K562 (cell line): Measurements from ENCODE around the gene PSORS1C1. TPM values are rescaled to one million over a fixed set of nuclear protein-coding genes. Genes with fewer than 3 reads are reported as not detected.

ENCODE experiments used
- ATAC-seq: fragments of 200-7000 bp; cut with Tn5 transposase; 3 replicates; pipeline ENCODE4 v1.9.1; 2020; ENCODE audit warnings: moderate library complexity
- BruUV-seq: library from RNA; stranded (reverse); fragments of 400-500 nt; replicated peaks from 2 replicates; lab custom pipeline; 2021; lab: Mats Ljungman, UMichigan
- CTCF ChIA-PET: fragments of 300-600 bp; formaldehyde crosslinking; extraction: SDS; loops from one replicate; lab custom pipeline; 2021; ENCODE audit warnings: low intra/inter-chr PET ratio; lab: Yijun Ruan, JAX
- POLR2A ChIA-PET: fragments of 300-600, 350-650 bp; sonication (Branson Sonifier 250); formaldehyde crosslinking; extraction: SDS; loops from one replicate; lab custom pipeline; 2021; ENCODE audit warnings: antibody characterized with exemption, inconsistent platforms; lab: Yijun Ruan, JAX
- DNase-seq, 4 experiments: peaks; one replicate each; pipeline versions ENCODE4 v3.0.0 to v3.0.0-alpha.2; 2011 to 2018; ENCODE audit warnings: low spot score in 3 of 4, mixed read lengths in 3 of 4; ENCODE audit errors: extremely low read depth in 1 of 4
- FAIRE-seq: peaks from 2 replicates; lab custom pipeline; 2011; peaks lifted over from hg19 to GRCh38; lab: Jason Lieb, UNC
- H2AFZ ChIP-seq: 2 replicates; pipeline ENCODE4 v1.6.0; 2011; ENCODE audit warnings: low read depth, low read length, control low read depth, inconsistent platforms
- H3K27ac ChIP-seq: fragments of 200-600 bp; 3 replicates; pipeline ENCODE4 v1.8.0; 2011; ENCODE audit warnings: low read depth, mild to moderate bottlenecking, control low read depth, inconsistent platforms, low read length, moderate library complexity, mixed read lengths; ENCODE audit errors: extremely low read depth
- H3K27me3 ChIP-seq, 2 experiments: fragments of 300-600 bp in 1 of 2; 2 replicates in 1 of 2; 3 replicates in 1 of 2; pipeline versions ENCODE4 v1.6.0 to v1.8.0; 2011; ENCODE audit warnings: inconsistent platforms in 2 of 2, low read length in 2 of 2, mild to moderate bottlenecking in 1 of 2, mixed read lengths in 1 of 2, moderate library complexity in 1 of 2; ENCODE audit not compliant: control insufficient read depth in 2 of 2, insufficient read depth in 2 of 2
- H3K36me3 ChIP-seq: fragments of 300-600 bp; 3 replicates; pipeline ENCODE4 v1.8.0; 2011; ENCODE audit warnings: mild to moderate bottlenecking, low read length, inconsistent platforms; ENCODE audit not compliant: control insufficient read depth, insufficient read depth
- H3K4me1 ChIP-seq, 2 experiments: fragments of 200-600 bp in 1 of 2; replicated peaks in 1 of 2; 2 replicates in 1 of 2; 3 replicates in 1 of 2; pipeline versions ENCODE4 v1.5.1 to v1.8.0; 2011; ENCODE audit warnings: inconsistent platforms in 2 of 2, low read length in 2 of 2, mild to moderate bottlenecking in 1 of 2, mixed read lengths in 1 of 2, moderate library complexity in 1 of 2; ENCODE audit not compliant: control insufficient read depth in 2 of 2, insufficient read depth in 2 of 2
- H3K4me2 ChIP-seq: 2 replicates; pipeline ENCODE4 v1.6.1; 2011; ENCODE audit warnings: low read length, control low read depth, inconsistent platforms, mixed read lengths; ENCODE audit not compliant: insufficient read depth
- H3K4me3 ChIP-seq: fragments of 200-600 bp; sonication (generic), shearing (Covaris generic); 2 replicates; pipeline ENCODE4 v1.5.1; 2016; ENCODE audit warnings: control low read depth, inconsistent platforms
- H3K79me2 ChIP-seq: fragments of 200-600 bp; 3 replicates; pipeline ENCODE4 v1.8.0; 2011; ENCODE audit warnings: low read length, inconsistent platforms; ENCODE audit not compliant: control insufficient read depth, insufficient read depth
- H3K9ac ChIP-seq, 2 experiments: 2 replicates each; pipeline versions ENCODE4 v1.6.0 to v1.6.1; 2011; ENCODE audit warnings: low read depth in 2 of 2, low read length in 2 of 2, control low read depth in 1 of 2, inconsistent platforms in 1 of 2, mild to moderate bottlenecking in 1 of 2, mixed read lengths in 1 of 2; ENCODE audit not compliant: insufficient read depth in 1 of 2
- H3K9me1 ChIP-seq: one replicate; pipeline ENCODE4 v1.6.0; 2011; ENCODE audit warnings: inconsistent platforms, mild to moderate bottlenecking, low read length, moderate library complexity; ENCODE audit not compliant: control insufficient read depth, insufficient read depth
- H3K9me3 ChIP-seq: replicated peaks from 2 replicates; pipeline ENCODE4 v1.5.1; 2011; ENCODE audit warnings: low read depth, low read length, inconsistent platforms; ENCODE audit not compliant: control insufficient read depth, insufficient read depth
- H4K20me1 ChIP-seq: replicated peaks from 2 replicates; pipeline ENCODE4 v1.6.1; 2011; ENCODE audit warnings: low read length, inconsistent platforms, mixed read lengths; ENCODE audit not compliant: control insufficient read depth, insufficient read depth
- PKNOX1 ChIP-seq: fragments of 450-650 bp; IDR thresholded peaks from 2 replicates; pipeline ENCODE4 v1.6.1; 2016
- RBFOX2 ChIP-seq: fragments of 200-400 bp; formaldehyde crosslinking; IDR thresholded peaks from 2 replicates; pipeline ENCODE4 v1.6.1; 2017; ENCODE audit warnings: low read depth, mild to moderate bottlenecking, low read length, moderate library complexity
- RBM25 ChIP-seq: fragments of 200-400 bp; formaldehyde crosslinking; IDR thresholded peaks from 2 replicates; pipeline ENCODE4 v1.6.1; 2018; ENCODE audit warnings: low read length, low read depth, moderate library complexity; ENCODE audit not compliant: severe bottlenecking
- RFX1 ChIP-seq: fragments of 450-650 bp; IDR thresholded peaks from 2 replicates; pipeline ENCODE4 v1.6.1; 2016; ENCODE audit warnings: mild to moderate bottlenecking, moderate library complexity
- SAFB ChIP-seq: fragments of 200-400 bp; formaldehyde crosslinking; IDR thresholded peaks from 2 replicates; pipeline ENCODE4 v1.6.1; 2017; ENCODE audit warnings: low read depth, low read length, borderline replicate concordance
- ZNF121 ChIP-seq: sonication (generic); formaldehyde crosslinking; conservative IDR thresholded peaks from 2 replicates; pipeline ENCODE4 v1.8.0; 2022; ENCODE audit warnings: missing genetic modification reagents
- ZNF507 ChIP-seq: conservative IDR thresholded peaks from 2 replicates; pipeline ENCODE4 v1.6.1; 2017; ENCODE audit warnings: missing genetic modification characterization, missing compliant biosample characterization
- ZNF551 ChIP-seq: fragments of 250-450 bp; sonication (Bioruptor Pico); IDR thresholded peaks from 2 replicates; pipeline ENCODE4 v1.5.0; 2021; ENCODE audit warnings: mild to moderate bottlenecking, moderate library complexity
- WGBS: fragments of 100-300 bp; shearing (Covaris generic); methylation state at CpG from one replicate; pipeline ENCODE4 v1.1.6; 2016; ENCODE audit warnings: low coverage, mixed read lengths; ENCODE audit not compliant: insufficient coverage; ENCODE audit errors: missing lambda C conversion rate; 5-methylcytosine and 5-hydroxymethylcytosine counted together
- in situ Hi-C: fragments of 300-500 bp; cut with MboI; formaldehyde crosslinking; loops from 4 replicates; pipeline ENCODE4 v1.15.0; 2018; ENCODE audit warnings: inconsistent platforms, mixed read lengths
- intact Hi-C: fragments of 100-400 bp; cut with micrococcal nuclease; formaldehyde crosslinking; loops from 2 replicates; pipeline ENCODE4 v1.14.2; 2022
- polyA plus RNA-seq, 8 experiments: library from polyadenylated mRNA; depleted of rRNA in 4 of 8; stranded (reverse) in 5 of 8; unstranded in 3 of 8; fragments of >200 nt; fragmentation: Nextera tagmentation in 2 of 8; fragmentation: Illumina TruSeq in 1 of 8; extraction: Ambion mirVana in 2 of 8; extraction: Trizol in 1 of 8; gene quantifications; 2 replicates each; pipeline versions ENCODE4 v1.2.1 to v1.2.3, GENCODE V29; 2011 to 2014; ENCODE audit warnings: inconsistent platforms in 1 of 8, missing spikeins in 1 of 8
- total RNA-seq, 7 experiments: library from RNA; depleted of rRNA in 6 of 7; stranded (reverse); fragments of >200 nt in 6 of 7; fragmentation: Illumina TruSeq in 2 of 7; extraction: Trizol in 2 of 7; gene quantifications; 2 replicates each; pipeline versions ENCODE4 v1.2.1 to v1.2.3, GENCODE V29; 2011 to 2021; ENCODE audit warnings: low replicate concordance in 1 of 7

PSORS1C1 gene
- total and polyA plus RNA-seq, 9 of the 15 experiments (the other 6 are each of a cell fraction or from before 2014, with no cell fraction given) = 0.11 TPM; not detected in 8

GRCh38 chr6:31090275-31090972, 24.2 kb upstream of the PSORS1C1 start:
- H3K4me1 ChIP-seq = peaks cover 6 to 16% of the 10 kb centered on the region in 2 experiments
- TF ChIP-seq SAFB (no peak), PKNOX1 (peak; percentile 78), ZNF507 (tag) (no peak), RFX1 (0 out of 2 replicates have a peak, but pooled peaks have one; percentile 12), RBFOX2 (no peak), RBM25 (peak; percentile 61), ZNF121 (CRISPR knock-in tag) (peak; percentile 88), ZNF551 (no peak)
- ChIA-PET POLR2A (no interaction called here), CTCF (interaction anchor here (0.5 to 0.7 kb wide), 2 partner anchors 102 to 645 kb away, joined by 3 read pairs; no protein-coding TSS in a partner anchor)
- no peaks in the 10 kb centered on the region for H3K79me2 ChIP-seq
- no peaks in the 10 kb centered on the region for H4K20me1 ChIP-seq
- no peak overlapping the region for H3K4me3 ChIP-seq
- intact Hi-C loops = no loop called here
- no peak overlapping the region for H3K4me2 ChIP-seq
- in situ Hi-C loops = no loop called here
- 25% methylated on average over 3 of the region's 3 CpGs for WGBS
- no peaks in the 10 kb centered on the region for H3K9me3 ChIP-seq
- H3K9me1 ChIP-seq = no peaks in the 10 kb centered on the region
- ATAC-seq (no peak), DNase-seq (no peak), FAIRE-seq (no peak)
- H3K27ac ChIP-seq = no peak overlapping the region
- H3K9ac ChIP-seq = no peak overlapping the region
- 0 out of 2 replicates have a peak overlapping the region, but pooled peaks have one; percentile 41 for H2AFZ ChIP-seq
- BruUV-seq = no TSS peak
- H3K36me3 ChIP-seq = no peaks in the 10 kb centered on the region
- H3K27me3 ChIP-seq = peaks cover 0 to 6% of the 10 kb centered on the region in 2 experiments; a peak in 2 of 5 replicates
